22Rv1 (cell line): Measurements from ENCODE around the gene BBS7.

Experiments
- CTCF ChIP-seq: fragments of 450-650 bp; IDR thresholded peaks from 2 replicates; pipeline ENCODE4 v1.5.1; 2017; ENCODE audit warnings: mild to moderate bottlenecking
- ZFX ChIP-seq: fragments of 450-650 bp; IDR thresholded peaks from 2 replicates; pipeline ENCODE4 v1.6.1; 2017; ENCODE audit warnings: antibody characterized with exemption, borderline replicate concordance

- TF ChIP-seq CTCF: no peak
- TF ChIP-seq ZFX: no peak
Measured at GRCh38 chr4:121881158-121881557, 10.9 kb upstream of the BBS7 start.
